KMS-11 (cell line): ENCODE data around the gene STX3.

Experiments used
- H2AFZ ChIP-seq: fragments of 200-600 bp; sonication (generic); 2 replicates; pipeline ENCODE4 v1.6.1; 2016; ENCODE audit warnings: antibody characterized with exemption, mixed run types, low read depth
- H3K27ac ChIP-seq: fragments of 200-600 bp; sonication (generic); 2 replicates; pipeline ENCODE4 v1.6.1; 2016; ENCODE audit warnings: mild to moderate bottlenecking, mixed run types
- H3K27me3 ChIP-seq: fragments of 200-600 bp; sonication (generic); 2 replicates; pipeline ENCODE4 v1.6.1; 2017; ENCODE audit warnings: mild to moderate bottlenecking, low read depth, mixed run types, moderate library complexity; ENCODE audit not compliant: insufficient read depth
- H3K36me3 ChIP-seq: fragments of 200-600 bp; sonication (generic); 2 replicates; pipeline ENCODE4 v1.6.1; 2017; ENCODE audit warnings: mild to moderate bottlenecking, mixed run types; ENCODE audit not compliant: insufficient read depth
- H3K4me1 ChIP-seq: fragments of 200-600 bp; sonication (generic); 2 replicates; pipeline ENCODE4 v1.6.1; 2016; ENCODE audit warnings: mild to moderate bottlenecking, low read depth, mixed run types; ENCODE audit not compliant: poor library complexity, severe bottlenecking
- H3K4me2 ChIP-seq: fragments of 200-600 bp; sonication (generic); 2 replicates; pipeline ENCODE4 v1.7.0; 2016; ENCODE audit warnings: mild to moderate bottlenecking, mixed run types
- H3K4me3 ChIP-seq: fragments of 200-600 bp; sonication (generic); IDR thresholded peaks from 2 replicates; pipeline ENCODE4 v1.6.1; 2017; ENCODE audit warnings: low read depth, low read length, mixed read lengths; ENCODE audit not compliant: insufficient read depth
- H3K79me2 ChIP-seq: fragments of 200-600 bp; sonication (generic); 2 replicates; pipeline ENCODE4 v1.6.1; 2016; ENCODE audit warnings: low read depth, mixed run types; ENCODE audit not compliant: insufficient read depth
- H3K9ac ChIP-seq: fragments of 200-600 bp; sonication (generic); 2 replicates; pipeline ENCODE4 v1.6.1; 2016; ENCODE audit warnings: mild to moderate bottlenecking, mixed run types
- H4K20me1 ChIP-seq: fragments of 200-600 bp; sonication (generic); 2 replicates; pipeline ENCODE4 v1.6.1; 2016; ENCODE audit warnings: mild to moderate bottlenecking, mixed run types; ENCODE audit not compliant: insufficient read depth
- TF ChIP-seq, protein P1 (sequence below): fragments of 200-600 bp; sonication (generic); conservative IDR thresholded peaks from 2 replicates; pipeline ENCODE4 v1.6.1; 2017; ENCODE audit warnings: low read depth, mild to moderate bottlenecking, antibody characterized with exemption, low read length, moderate library complexity, mixed read lengths

STX3 gene

DNA sequence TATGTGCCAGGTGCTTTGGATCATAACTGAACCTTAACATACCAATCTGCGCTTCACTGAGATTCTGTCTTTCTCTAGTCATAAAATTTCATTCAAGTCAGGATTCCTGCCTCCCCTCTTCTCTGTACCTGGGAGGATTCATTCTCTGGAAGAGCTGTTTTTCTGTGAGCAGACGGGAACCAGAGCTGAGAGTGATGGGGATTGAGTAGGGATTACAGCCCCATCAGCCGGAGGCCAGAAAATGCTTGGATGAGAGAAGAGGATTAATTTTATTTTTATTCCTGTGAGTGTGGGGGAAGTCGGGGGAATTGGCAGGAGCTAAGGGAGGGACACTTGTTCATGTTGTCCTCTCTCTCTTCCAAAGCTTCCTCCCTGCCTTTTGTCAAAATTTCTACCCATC lies 4.7 kb downstream of the STX3 start:
- H3K4me3 ChIP-seq: no peak overlapping the region
- no peaks in the 10 kb centered on the region for H3K79me2 ChIP-seq
- H3K4me2 ChIP-seq: no peak overlapping the region
- peaks cover 9% of the 10 kb centered on the region for H3K4me1 ChIP-seq
- TF ChIP-seq, protein P1, sequence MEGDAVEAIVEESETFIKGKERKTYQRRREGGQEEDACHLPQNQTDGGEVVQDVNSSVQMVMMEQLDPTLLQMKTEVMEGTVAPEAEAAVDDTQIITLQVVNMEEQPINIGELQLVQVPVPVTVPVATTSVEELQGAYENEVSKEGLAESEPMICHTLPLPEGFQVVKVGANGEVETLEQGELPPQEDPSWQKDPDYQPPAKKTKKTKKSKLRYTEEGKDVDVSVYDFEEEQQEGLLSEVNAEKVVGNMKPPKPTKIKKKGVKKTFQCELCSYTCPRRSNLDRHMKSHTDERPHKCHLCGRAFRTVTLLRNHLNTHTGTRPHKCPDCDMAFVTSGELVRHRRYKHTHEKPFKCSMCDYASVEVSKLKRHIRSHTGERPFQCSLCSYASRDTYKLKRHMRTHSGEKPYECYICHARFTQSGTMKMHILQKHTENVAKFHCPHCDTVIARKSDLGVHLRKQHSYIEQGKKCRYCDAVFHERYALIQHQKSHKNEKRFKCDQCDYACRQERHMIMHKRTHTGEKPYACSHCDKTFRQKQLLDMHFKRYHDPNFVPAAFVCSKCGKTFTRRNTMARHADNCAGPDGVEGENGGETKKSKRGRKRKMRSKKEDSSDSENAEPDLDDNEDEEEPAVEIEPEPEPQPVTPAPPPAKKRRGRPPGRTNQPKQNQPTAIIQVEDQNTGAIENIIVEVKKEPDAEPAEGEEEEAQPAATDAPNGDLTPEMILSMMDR: no peak
- H3K27me3 ChIP-seq: no peaks in the 10 kb centered on the region
- no peak overlapping the region for H2AFZ ChIP-seq
- no peaks in the 10 kb centered on the region for H3K36me3 ChIP-seq
- H3K9ac ChIP-seq: no peak overlapping the region
- no peaks in the 10 kb centered on the region for H4K20me1 ChIP-seq
- no peak overlapping the region for H3K27ac ChIP-seq

DNA sequence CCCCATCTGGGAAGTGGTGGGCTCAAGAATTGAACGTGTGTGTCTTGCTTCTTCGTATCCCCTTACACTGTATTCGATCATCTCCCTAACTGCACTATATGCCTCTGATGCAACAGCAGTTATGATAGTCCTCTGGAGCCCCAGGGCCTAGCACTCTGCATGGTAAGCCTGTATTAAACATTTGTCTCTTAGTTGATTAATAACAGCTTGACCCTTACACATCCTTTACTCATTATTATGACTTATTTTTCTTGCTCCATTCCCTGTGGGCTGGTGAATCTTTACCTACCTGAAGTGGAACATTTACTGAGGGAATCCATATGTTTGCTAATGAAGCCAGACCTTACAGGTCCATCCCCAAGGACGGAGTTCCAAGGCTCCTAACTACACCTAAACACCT lies 5.6 kb downstream of the STX3 start:
- TF ChIP-seq, protein P1: no peak
- H3K79me2 ChIP-seq: no peaks in the 10 kb centered on the region

DNA sequence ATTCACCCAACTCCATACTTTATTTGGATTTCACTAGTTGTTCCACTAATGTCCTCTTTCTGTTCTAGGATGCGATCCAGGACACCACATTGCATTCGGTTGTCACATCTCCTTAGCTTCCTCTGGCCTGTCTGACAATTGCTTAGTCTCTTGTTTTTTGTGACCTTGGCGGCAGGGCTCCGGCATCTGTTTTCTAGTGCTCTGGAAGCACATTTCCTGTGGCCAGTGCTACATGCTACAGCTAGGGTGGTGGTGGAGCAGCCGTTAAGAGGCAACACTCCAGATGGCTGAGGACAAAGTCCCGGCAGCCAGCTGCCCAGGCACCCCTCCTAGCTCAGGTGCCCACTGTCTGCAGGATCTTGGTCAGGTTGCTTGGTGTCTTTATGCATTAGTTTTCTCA lies 6.8 kb downstream of the STX3 start:
- Histone ChIP-seq H3K27ac (no peak overlapping the region), H2AFZ (no peak overlapping the region), H3K27me3 (no peaks in the 10 kb centered on the region), H3K4me1 (no peaks in the 10 kb centered on the region), H3K9ac (no peak overlapping the region), H3K4me3 (no peak overlapping the region), H3K79me2 (no peaks in the 10 kb centered on the region), H3K36me3 (no peaks in the 10 kb centered on the region), H3K4me2 (no peak overlapping the region), H4K20me1 (no peaks in the 10 kb centered on the region)
- TF ChIP-seq, protein P1: no peak

More for the DNA sequence above, 5.6 kb downstream of the STX3 start:
- H3K4me3 ChIP-seq: no peak overlapping the region
- H4K20me1 ChIP-seq: no peaks in the 10 kb centered on the region
- no peaks in the 10 kb centered on the region for H3K36me3 ChIP-seq
- no peaks in the 10 kb centered on the region for H3K27me3 ChIP-seq
- H3K4me1 ChIP-seq: peaks cover 9% of the 10 kb centered on the region
- no peak overlapping the region for H3K9ac ChIP-seq
- H2AFZ ChIP-seq: no peak overlapping the region
- H3K27ac ChIP-seq: no peak overlapping the region
- H3K4me2 ChIP-seq: no peak overlapping the region

DNA sequence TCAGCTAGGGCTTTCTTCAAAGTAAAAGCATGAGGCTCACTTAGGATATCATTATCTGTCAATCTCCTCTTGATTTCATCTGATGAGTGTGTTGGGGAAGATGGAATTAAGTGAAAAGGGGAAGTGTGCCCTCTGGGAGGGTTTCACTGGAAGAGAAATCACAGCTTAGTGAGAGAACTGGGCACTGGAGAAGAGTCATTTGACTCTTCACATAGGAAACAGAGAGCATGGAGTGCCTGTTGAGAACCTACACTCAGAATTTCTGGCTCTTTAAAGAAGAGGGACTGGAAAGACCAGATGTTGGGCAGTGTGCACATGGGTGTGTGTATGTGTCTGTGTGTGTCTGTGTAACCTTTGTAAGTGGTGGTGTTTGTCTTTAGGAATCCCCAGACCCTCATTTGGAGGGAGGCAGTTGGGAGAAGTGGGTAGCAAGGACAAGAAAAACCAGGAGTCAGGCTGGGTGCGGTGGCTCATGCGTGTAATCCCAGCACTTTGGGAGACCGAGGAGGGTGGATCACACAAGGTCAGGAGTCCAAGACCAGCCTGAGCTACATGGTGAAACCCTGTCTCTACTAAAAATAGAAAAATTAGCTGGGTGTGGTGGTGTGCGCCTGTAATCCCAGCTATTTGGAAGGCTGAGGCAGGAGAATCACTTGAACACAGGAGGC lies 10.0 kb downstream of the STX3 start:
- H4K20me1 ChIP-seq: no peaks in the 10 kb centered on the region
- H3K27me3 ChIP-seq: no peaks in the 10 kb centered on the region
- H3K9ac ChIP-seq: no peak overlapping the region
- no peaks in the 10 kb centered on the region for H3K79me2 ChIP-seq
- no peak overlapping the region for H3K27ac ChIP-seq
- no peak overlapping the region for H3K4me3 ChIP-seq
- H3K4me1 ChIP-seq: no peaks in the 10 kb centered on the region
- no peaks in the 10 kb centered on the region for H3K36me3 ChIP-seq
- no peak overlapping the region for H3K4me2 ChIP-seq
- no peak overlapping the region for H2AFZ ChIP-seq
- TF ChIP-seq, protein P1: no peak
